H1 (cell line): Measurements from ENCODE around the gene MARCHF3. TPM values are rescaled to one million over a fixed set of nuclear protein-coding genes. Genes with fewer than 3 reads are reported as not detected.
A peak's percentile ranks its signal among the peaks of the same experiment; 100 is the strongest.
"Not testable (repeated sequence)": the region's sequence is repeated elsewhere in the genome, so short reads cannot be mapped to it uniquely, and the experiment has no call there.

ENCODE experiments used
- CTCF ChIA-PET: fragments of 300-600 bp; sonication (Branson Sonifier 250); formaldehyde crosslinking; loops from one replicate; lab custom pipeline; 2021; ENCODE audit not compliant: partially characterized antibody; lab: Charles Lee
- POLR2A ChIA-PET: fragments of 300-600 bp; sonication (Branson Sonifier 250); formaldehyde crosslinking; loops from one replicate; lab custom pipeline; 2021; ENCODE audit warnings: inconsistent platforms; ENCODE audit not compliant: partially characterized antibody; lab: Charles Lee
- DNase-seq, 2 experiments: peaks; one replicate each; pipeline versions ENCODE4 v3.0.0 to v3.0.0-alpha.2; 2010 to 2022; ENCODE audit warnings: low spot score in 2 of 2, low read depth in 1 of 2, mixed read lengths in 1 of 2
- FAIRE-seq: peaks from 2 replicates; lab custom pipeline; 2011; peaks lifted over from hg19 to GRCh38; lab: Jason Lieb, UNC
- H2AFZ ChIP-seq: 2 replicates; pipeline ENCODE4 v1.8.1; 2012; ENCODE audit warnings: low read length, inconsistent platforms
- H2AK5ac ChIP-seq: 2 replicates; pipeline ENCODE4 v1.6.1; 2013; ENCODE audit warnings: low read depth, low read length
- H2BK120ac ChIP-seq: replicated peaks from 2 replicates; pipeline ENCODE3; 2013; ENCODE audit warnings: low read depth, low read length, inconsistent platforms
- H2BK12ac ChIP-seq: 2 replicates; pipeline ENCODE4 v1.6.1; 2013; ENCODE audit warnings: low read depth, low read length
- H2BK15ac ChIP-seq: 2 replicates; pipeline ENCODE4 v1.6.1; 2013; ENCODE audit warnings: low read length
- H2BK20ac ChIP-seq: 2 replicates; pipeline ENCODE4 v1.6.1; 2013; ENCODE audit warnings: low read length
- H2BK5ac ChIP-seq: 2 replicates; pipeline ENCODE4 v1.6.1; 2013; ENCODE audit warnings: low read depth, low read length
- H3K14ac ChIP-seq: 2 replicates; pipeline ENCODE4 v1.6.1; 2013; ENCODE audit warnings: inconsistent platforms; ENCODE audit not compliant: insufficient read length
- H3K18ac ChIP-seq: 2 replicates; pipeline ENCODE4 v1.6.1; 2013; ENCODE audit warnings: low read length; ENCODE audit errors: extremely low read depth
- H3K23ac ChIP-seq: 2 replicates; pipeline ENCODE4 v1.6.1; 2013; ENCODE audit warnings: inconsistent platforms; ENCODE audit not compliant: insufficient read length
- H3K23me2 ChIP-seq: 2 replicates; pipeline ENCODE4 v1.6.1; 2013; ENCODE audit warnings: low read depth, low read length
- H3K27ac ChIP-seq: 2 replicates; pipeline ENCODE4 v1.6.1; 2011; ENCODE audit warnings: low read depth, low read length, inconsistent platforms
- H3K27me3 ChIP-seq, 4 experiments: replicated peaks in 1 of 4; 1 replicate in 1 of 4; 2 replicates in 3 of 4; pipeline versions ENCODE4 v1.6.1 to v1.8.1; 2011 to 2013; ENCODE audit warnings: low read length in 3 of 4, mild to moderate bottlenecking in 3 of 4, inconsistent platforms in 2 of 4, mixed read lengths in 2 of 4, moderate library complexity in 1 of 4; ENCODE audit not compliant: control insufficient read depth in 3 of 4, insufficient read depth in 3 of 4; ENCODE audit errors: extremely low read depth in 1 of 4
- H3K36me3 ChIP-seq, 4 experiments: 2 replicates each; pipeline versions ENCODE4 v1.6.1 to v1.8.1; 2011 to 2013; ENCODE audit warnings: mild to moderate bottlenecking in 4 of 4, low read length in 3 of 4, moderate library complexity in 2 of 4, control low read depth in 1 of 4, inconsistent platforms in 1 of 4; ENCODE audit not compliant: insufficient read depth in 4 of 4, control insufficient read depth in 2 of 4
- H3K4ac ChIP-seq: replicated peaks from 2 replicates; pipeline ENCODE3; 2013; ENCODE audit warnings: low read length, low read depth, mixed read lengths, inconsistent platforms; ENCODE audit not compliant: insufficient read length
- H3K4me1 ChIP-seq, 4 experiments: replicated peaks in 1 of 4; 1 replicate in 1 of 4; 2 replicates in 3 of 4; pipeline versions ENCODE4 v1.6.1 to v1.8.1; 2011 to 2013; ENCODE audit warnings: low read length in 3 of 4, inconsistent platforms in 2 of 4, mixed read lengths in 1 of 4; ENCODE audit not compliant: insufficient read depth in 4 of 4, control insufficient read depth in 3 of 4
- H3K4me2 ChIP-seq, 2 experiments: 2 replicates each; pipeline versions ENCODE4 v1.6.1 to v1.8.1; 2011 to 2013; ENCODE audit warnings: low read depth in 2 of 2, low read length in 2 of 2, control low read depth in 1 of 2, inconsistent platforms in 1 of 2, mild to moderate bottlenecking in 1 of 2; ENCODE audit not compliant: insufficient read depth in 1 of 2
- H3K4me3 ChIP-seq, 4 experiments: fragments of 200-600, 300-600 bp in 1 of 4; sonication (generic), shearing (Covaris generic), sonication (Bioruptor Twin) in 1 of 4; 2 replicates each; pipeline versions ENCODE4 v1.5.1 to v1.8.1; 2011 to 2016; ENCODE audit warnings: low read length in 4 of 4, low read depth in 3 of 4, control low read depth in 2 of 4, inconsistent platforms in 2 of 4, mild to moderate bottlenecking in 2 of 4, mixed read lengths in 1 of 4, moderate library complexity in 1 of 4; ENCODE audit not compliant: insufficient read depth in 2 of 4; ENCODE audit errors: extremely low read depth in 1 of 4
- H3K56ac ChIP-seq: replicated peaks from 2 replicates; pipeline ENCODE3; 2013; ENCODE audit warnings: low read depth, mild to moderate bottlenecking, mixed read lengths, low read length, inconsistent platforms; ENCODE audit not compliant: insufficient read length
- H3K79me1 ChIP-seq: 2 replicates; pipeline ENCODE4 v1.6.1; 2013; ENCODE audit warnings: low read depth, low read length, control low read depth
- H3K79me2 ChIP-seq, 2 experiments: 2 replicates each; pipeline versions ENCODE4 v1.6.1 to v1.8.1; 2012 to 2013; ENCODE audit warnings: low read length in 2 of 2, mild to moderate bottlenecking in 2 of 2, inconsistent platforms in 1 of 2; ENCODE audit not compliant: insufficient read depth in 2 of 2, control insufficient read depth in 1 of 2
- H3K9ac ChIP-seq, 4 experiments: replicated peaks in 1 of 4; 1 replicate in 1 of 4; 2 replicates in 3 of 4; pipeline versions ENCODE4 v1.6.1 to v1.8.1; 2011 to 2013; ENCODE audit warnings: low read depth in 3 of 4, low read length in 3 of 4, control low read depth in 2 of 4, mild to moderate bottlenecking in 2 of 4, moderate library complexity in 2 of 4, inconsistent platforms in 1 of 4; ENCODE audit errors: extremely low read depth in 1 of 4
- H3K9me3 ChIP-seq, 2 experiments: 2 replicates each; pipeline versions ENCODE4 v1.6.1 to v1.8.1; 2012 to 2013; ENCODE audit warnings: mild to moderate bottlenecking in 2 of 2, moderate library complexity in 2 of 2, control low read depth in 1 of 2, inconsistent platforms in 1 of 2, low read depth in 1 of 2, low read length in 1 of 2, mixed read lengths in 1 of 2; ENCODE audit not compliant: insufficient read depth in 2 of 2
- H4K20me1 ChIP-seq, 2 experiments: replicated peaks in 1 of 2; 2 replicates each; pipeline versions ENCODE3 to v1.8.1; 2011 to 2013; ENCODE audit warnings: inconsistent platforms in 2 of 2, low read length in 2 of 2, mild to moderate bottlenecking in 1 of 2; ENCODE audit not compliant: insufficient read depth in 2 of 2, control insufficient read depth in 1 of 2
- H4K5ac ChIP-seq: 2 replicates; pipeline ENCODE4 v1.6.1; 2013; ENCODE audit warnings: low read length, low read depth, mixed read lengths, inconsistent platforms; ENCODE audit not compliant: insufficient read length
- H4K8ac ChIP-seq: 2 replicates; pipeline ENCODE4 v1.8.0; 2013; ENCODE audit warnings: mild to moderate bottlenecking, moderate library complexity, low read length, inconsistent platforms; ENCODE audit not compliant: insufficient read depth; ENCODE audit errors: extremely low read depth
- H4K91ac ChIP-seq: replicated peaks from 2 replicates; pipeline ENCODE3; 2013; ENCODE audit warnings: low read length, mixed read lengths, inconsistent platforms; ENCODE audit not compliant: insufficient read length
- WGBS, 2 experiments: shearing (Covaris generic) in 1 of 2; methylation state at CpG; one replicate each; pipeline versions ENCODE4 v1.1.6 to v1.1.7; 2013 to 2015; ENCODE audit warnings: low lambda C conversion rate in 2 of 2, mixed read lengths in 2 of 2, inconsistent platforms in 1 of 2, low coverage in 1 of 2, missing lambda C conversion rate in 1 of 2; ENCODE audit not compliant: insufficient replicate concordance in 2 of 2, insufficient coverage in 1 of 2, insufficient read length in 1 of 2; ENCODE audit errors: extremely low coverage in 1 of 2, missing lambda C conversion rate in 1 of 2; 5-methylcytosine and 5-hydroxymethylcytosine counted together
- polyA plus RNA-seq, 7 experiments: library from polyadenylated mRNA; depleted of rRNA in 3 of 7; stranded (reverse) in 5 of 7; unstranded in 2 of 7; fragments of >200 nt in 5 of 7; fragments of 200-250 nt in 2 of 7; gene quantifications; 1 replicate in 5 of 7; 2 replicates in 1 of 7; 4 replicates in 1 of 7; pipeline versions ENCODE4 v1.2.1 to v1.2.3, GENCODE V29; 2011 to 2013; ENCODE audit warnings: missing spikeins in 2 of 7, mixed read lengths in 2 of 7
- total RNA-seq: library from RNA; stranded (reverse); fragmentation: NEBNext Ultra II Directional; extraction: Animal tissue kit (Norgen Biotek cat#: 25700); gene quantifications from 2 replicates; pipeline ENCODE4 v1.2.1, GENCODE V29; 2021

MARCHF3 gene
- total and polyA plus RNA-seq, 2 of the 8 experiments (the other 6 are each of a cell fraction or from before 2014, with no cell fraction given), result 12.0 to 16.9 TPM

DNA sequence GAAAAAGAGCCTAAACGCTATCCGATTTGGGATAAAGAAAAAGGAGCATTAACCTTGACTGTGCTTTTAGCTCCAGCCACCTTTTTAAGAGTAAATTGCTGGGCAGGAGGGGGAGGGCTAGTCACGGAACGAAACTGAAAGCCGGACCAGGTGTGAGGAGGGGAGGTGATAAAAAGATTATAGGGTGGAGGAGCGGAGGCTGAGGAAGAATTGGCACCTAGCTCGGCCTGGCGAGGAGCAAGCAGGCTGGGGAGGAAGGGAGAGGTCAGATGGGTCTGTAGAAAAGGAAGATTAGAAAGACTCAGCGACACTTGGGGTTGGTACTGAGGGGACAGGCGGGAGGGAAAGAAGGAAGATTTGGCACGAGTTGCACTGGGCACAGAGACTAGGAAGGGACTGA, 187.0 kb downstream of the MARCHF3 start:
- H3K4me2 ChIP-seq, result peak overlapping the region; percentile 49 to 62
- not testable (repeated sequence) for H3K27me3 ChIP-seq

More for the DNA sequence above, 187.0 kb downstream of the MARCHF3 start:
- H2BK15ac ChIP-seq, H3K79me1 ChIP-seq, H4K8ac ChIP-seq, H3K27ac ChIP-seq, H3K9ac ChIP-seq, H2BK12ac ChIP-seq, H4K91ac ChIP-seq, H3K18ac ChIP-seq, H3K4ac ChIP-seq, H3K23me2 ChIP-seq, H2AK5ac ChIP-seq, FAIRE-seq, H2BK20ac ChIP-seq, H3K14ac ChIP-seq, H3K36me3 ChIP-seq, H2AFZ ChIP-seq, H3K9me3 ChIP-seq, H3K23ac ChIP-seq, H3K56ac ChIP-seq, H2BK5ac ChIP-seq, DNase-seq, H2BK120ac ChIP-seq, H4K5ac ChIP-seq, CTCF ChIA-PET, H4K20me1 ChIP-seq: not testable (repeated sequence)
- POLR2A ChIA-PET, result interaction anchor here (1.2 kb wide), 1 partner anchor 12 kb away, joined by 3 read pairs; no protein-coding TSS in a partner anchor
- Histone ChIP-seq H3K79me2 (peaks cover 0 to 20% of the 10 kb centered on the region in 2 experiments; a peak in 3 of 4 replicates), H3K4me3 (peak overlapping the region; percentile 11 to 55 (median 38); a peak in 6 of 8 replicates), H3K4me1 (peaks cover 2 to 19% (median 17%) of the 10 kb centered on the region in 4 experiments)
- WGBS, 2 experiments, result 20% methylated on average over 11 of the region's 11 CpGs; no CpG with 5 or more reads in 1 of the 2 experiments
